Left kidney (tissue), 2 donors: ENCODE results near the gene NCAM1. TPM values are rescaled to one million over a fixed set of nuclear protein-coding genes. Genes with fewer than 3 reads are reported as not detected.

Source experiments
- DNase-seq: peaks from one replicate; pipeline ENCODE4 v3.0.0-alpha.2; 2013
- polyA plus RNA-seq: library from polyadenylated mRNA; unstranded; fragments of 120-200 nt; gene quantifications from one replicate; pipeline ENCODE4 v1.2.1, GENCODE V29; 2013; ENCODE audit not compliant: insufficient read length

The NCAM1 gene
- polyA plus RNA-seq, 1 donor = 87.3 TPM

GRCh38 chr11:113251281-113251680 lies 290.1 kb downstream of the NCAM1 start:
- no peak for DNase-seq

DNA sequence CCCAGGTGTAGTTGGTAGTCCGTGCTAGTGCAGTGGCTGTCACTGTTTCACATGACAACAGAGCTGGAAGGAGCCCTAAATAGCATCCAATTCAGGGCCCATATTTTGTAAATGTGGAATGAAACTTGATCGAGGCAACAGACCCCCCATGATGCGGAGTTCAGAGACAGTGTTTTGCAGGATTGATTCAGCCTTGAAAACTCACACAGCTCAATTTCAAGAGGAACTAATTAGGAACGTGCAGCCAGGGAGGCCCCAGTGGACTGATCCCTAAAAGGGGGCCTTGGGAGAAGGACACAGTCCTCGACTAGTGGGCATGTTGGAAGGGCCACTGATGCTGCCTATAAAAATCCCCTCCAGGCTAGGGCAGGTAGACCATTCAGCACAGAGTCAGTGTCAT lies 292.2 kb downstream of the NCAM1 start:
- DNase-seq = no peak

GRCh38 chr11:113255096-113255495 lies 293.9 kb downstream of the NCAM1 start:
- DNase-seq = no peak

GRCh38 chr11:113255741-113256140 lies 294.5 kb downstream of the NCAM1 start:
- no peak for DNase-seq

DNA sequence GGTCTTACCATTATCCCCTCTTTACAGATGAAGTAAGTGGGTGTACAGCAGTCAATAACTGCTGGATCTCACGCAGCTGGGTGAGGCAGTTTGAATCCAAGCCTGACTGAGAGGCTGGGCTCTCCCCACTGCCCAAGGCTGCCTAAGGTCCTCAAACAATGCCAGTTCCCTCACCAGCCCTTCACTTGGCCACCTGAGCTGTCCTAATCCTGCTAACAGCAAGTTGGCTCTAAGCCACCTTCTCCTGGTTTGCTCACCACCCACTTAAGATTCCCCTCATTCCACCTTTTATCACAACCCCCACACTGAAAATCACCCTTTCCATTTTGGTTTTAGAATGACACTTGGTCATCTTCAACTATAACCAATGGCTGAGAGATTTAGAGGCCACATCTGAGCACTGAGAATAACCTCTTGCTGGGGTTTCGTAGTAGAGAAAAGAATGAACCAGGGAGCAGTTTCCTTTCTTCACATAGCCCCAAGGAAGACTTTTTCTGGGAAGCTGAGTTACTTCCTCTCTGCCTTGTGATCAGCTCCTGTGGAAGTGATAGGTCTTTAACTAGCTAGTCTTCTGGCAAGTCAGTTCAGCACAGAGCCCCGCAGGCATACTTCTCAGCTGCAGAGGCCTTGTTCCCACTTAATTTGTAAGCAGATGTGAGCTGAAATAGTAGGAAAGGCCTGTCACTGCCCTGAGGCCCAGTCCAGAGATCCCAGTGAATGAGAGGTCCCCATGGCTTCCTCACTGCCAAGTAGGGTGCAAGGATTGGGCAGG lies 295.4 kb downstream of the NCAM1 start:
- no peak for DNase-seq

DNA sequence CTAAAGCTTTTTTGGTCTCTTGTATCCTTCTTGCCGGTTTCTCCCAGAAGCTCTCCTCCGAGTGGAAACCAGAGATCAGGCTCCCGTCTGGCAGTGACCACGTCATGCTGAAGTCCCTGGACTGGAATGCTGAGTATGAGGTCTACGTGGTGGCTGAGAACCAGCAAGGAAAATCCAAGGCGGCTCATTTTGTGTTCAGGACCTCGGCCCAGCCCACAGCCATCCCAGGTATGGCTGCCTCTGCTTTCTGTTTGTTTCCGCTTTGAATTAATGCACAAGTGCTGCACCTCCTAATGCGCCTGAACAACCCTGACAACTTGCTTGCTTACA lies 298.8 kb downstream of the NCAM1 start:
- no peak for DNase-seq

- DNase-seq = no peak
Observed at GRCh38 chr11:113260541-113260940, 299.3 kb downstream of the NCAM1 start.

DNA sequence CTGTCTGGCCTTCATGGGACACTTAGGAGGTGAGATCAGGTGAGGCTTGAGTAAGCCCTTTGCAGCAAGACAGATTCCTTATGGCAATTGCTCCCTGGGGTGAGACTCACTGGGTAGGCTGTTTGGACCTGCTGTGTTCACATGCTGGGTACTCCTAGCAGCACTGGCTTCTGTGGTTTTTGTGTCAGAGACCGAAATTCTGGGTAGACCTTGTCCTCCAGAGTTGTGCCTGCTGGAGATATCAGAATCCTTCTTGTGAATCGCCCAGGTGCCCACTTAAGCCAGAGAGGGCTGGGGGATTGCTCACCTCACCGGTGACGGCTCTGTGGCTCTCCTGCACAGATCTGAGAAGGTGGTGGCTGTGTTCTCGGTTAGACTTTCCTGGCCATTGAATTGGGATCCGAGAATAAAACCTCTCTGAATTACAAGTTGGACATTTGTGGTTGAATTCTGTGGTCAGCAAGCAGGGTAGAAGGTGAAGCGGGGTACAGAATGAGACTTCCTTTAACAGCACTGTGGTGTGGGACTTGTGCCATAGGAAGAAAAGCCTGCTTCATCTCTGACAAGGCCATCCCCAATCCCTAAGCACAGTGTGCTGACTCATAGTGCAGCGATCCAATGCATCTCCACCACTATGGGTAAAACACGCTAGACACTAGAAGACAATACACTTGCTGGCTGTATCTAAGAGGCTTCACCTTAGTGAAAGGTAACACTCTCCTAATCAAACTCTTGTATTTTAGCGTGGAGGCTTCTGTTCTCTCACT lies 300.7 kb downstream of the NCAM1 start:
- no peak for DNase-seq

DNA sequence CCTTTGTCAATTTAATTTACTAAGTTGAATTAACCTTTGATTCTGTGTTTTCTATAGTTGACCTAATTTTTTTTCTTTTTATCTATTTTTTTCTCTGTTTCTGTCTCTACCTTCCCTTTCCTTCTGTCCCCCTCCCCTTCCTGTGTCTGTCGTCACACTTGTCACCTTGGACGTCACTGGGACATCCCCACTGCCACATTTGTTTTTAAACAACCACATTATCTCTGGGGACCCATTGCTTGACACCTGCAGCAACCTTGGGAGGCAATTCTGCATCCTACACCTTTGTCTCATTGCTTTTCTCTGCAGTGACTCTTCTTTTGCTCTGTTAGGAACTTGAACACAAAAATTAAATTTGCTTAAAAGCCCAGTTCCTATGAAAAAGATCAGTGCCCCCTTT lies 301.4 kb downstream of the NCAM1 start:
- DNase-seq = no peak

DNA sequence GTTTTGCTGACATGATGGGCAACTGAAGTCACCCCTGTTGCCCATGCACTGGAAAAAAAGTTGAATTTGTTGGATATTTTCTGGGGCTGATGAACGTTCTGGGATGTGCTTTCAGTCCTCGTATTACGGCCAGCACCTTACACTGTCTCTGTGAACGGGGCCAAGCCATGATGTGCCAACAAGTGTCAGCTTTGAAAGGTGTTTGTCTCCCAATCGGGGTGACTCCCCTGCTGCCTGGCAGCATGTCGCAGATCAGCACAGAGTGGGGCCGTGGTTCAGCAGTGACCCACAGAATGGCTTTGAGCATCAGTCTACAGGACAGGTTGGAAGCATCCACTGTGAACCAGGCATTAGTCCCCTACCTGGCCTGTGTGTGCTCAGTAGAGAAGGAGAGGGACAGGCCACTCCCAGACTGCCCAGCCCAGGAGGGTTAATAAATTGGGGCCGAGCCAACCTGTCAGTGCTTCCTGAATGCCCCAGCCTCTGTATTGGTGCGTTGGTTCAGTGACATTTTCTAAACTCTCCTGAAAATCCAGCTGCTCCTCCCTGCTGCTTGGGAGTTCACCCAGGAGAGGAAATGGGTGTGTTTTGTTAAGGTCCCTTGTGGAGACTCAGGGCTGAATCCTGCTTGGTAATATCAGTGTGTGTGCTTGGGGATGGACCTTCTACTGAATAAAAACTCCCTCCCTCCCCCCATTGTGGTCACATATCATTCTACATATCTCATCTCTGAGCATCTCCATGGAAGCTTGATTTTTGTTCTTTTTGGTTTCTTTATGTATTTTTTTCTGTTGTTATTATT lies 302.4 kb downstream of the NCAM1 start:
- no peak for DNase-seq

- no peak for DNase-seq
Observed at GRCh38 chr11:113265362-113265761, 304.1 kb downstream of the NCAM1 start.

- DNase-seq = no peak
Observed at GRCh38 chr11:113267493-113267892, 306.3 kb downstream of the NCAM1 start.

DNA sequence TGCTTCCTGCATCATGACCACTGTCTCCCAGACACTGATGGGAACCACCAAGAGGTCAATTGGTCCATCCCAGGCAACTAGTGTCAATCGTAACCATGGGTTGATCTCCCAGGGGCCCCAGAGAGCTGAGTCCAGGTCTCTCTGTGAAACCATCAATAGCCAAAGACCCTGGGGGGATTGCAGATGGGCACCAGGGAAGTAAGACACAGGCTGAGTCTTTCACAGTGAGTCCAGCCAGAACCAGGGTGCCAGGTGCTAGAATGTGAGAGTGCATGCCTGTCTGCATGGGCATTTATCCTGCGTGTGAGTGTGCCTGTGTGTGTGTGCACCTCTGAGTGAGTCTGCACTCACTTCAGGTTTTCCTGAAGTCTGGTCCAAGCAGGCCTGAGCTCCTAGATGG lies 307.9 kb downstream of the NCAM1 start:
- DNase-seq = no peak

DNA sequence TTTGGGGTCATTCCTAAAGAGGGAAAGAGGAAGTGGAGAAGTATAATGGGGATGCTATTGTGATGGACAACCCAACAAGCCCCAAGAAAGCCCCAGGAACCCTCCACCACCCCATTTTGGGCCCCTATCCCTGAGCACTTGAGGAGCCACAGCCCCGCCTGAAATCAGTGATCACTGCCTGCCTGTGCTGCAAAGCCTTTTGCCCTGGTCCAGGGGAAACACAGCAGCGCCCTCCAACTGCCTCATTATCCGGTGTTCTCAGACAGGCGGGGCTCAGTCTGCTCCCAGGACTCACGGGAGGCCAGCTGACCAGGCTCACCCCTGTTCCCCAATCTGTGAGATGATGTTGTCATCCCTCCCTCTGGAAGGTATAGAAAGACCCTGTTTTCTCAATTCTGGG lies 308.4 kb downstream of the NCAM1 start:
- no peak for DNase-seq

DNA sequence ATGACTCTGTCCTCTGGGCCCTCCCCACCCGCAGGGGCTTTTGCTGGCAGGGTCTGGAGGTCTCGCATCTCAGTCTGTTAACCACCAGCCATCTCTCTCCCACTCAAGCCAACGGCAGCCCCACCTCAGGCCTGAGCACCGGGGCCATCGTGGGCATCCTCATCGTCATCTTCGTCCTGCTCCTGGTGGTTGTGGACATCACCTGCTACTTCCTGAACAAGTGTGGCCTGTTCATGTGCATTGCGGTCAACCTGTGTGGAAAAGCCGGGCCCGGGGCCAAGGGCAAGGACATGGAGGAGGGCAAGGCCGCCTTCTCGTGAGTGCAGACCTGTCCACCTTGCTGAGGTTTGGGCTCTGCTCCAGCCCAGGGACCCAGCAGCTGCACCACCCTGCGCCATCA lies 308.9 kb downstream of the NCAM1 start:
- no peak for DNase-seq

- DNase-seq = no peak
Observed at GRCh38 chr11:113271551-113272245, 310.5 kb downstream of the NCAM1 start.

DNA sequence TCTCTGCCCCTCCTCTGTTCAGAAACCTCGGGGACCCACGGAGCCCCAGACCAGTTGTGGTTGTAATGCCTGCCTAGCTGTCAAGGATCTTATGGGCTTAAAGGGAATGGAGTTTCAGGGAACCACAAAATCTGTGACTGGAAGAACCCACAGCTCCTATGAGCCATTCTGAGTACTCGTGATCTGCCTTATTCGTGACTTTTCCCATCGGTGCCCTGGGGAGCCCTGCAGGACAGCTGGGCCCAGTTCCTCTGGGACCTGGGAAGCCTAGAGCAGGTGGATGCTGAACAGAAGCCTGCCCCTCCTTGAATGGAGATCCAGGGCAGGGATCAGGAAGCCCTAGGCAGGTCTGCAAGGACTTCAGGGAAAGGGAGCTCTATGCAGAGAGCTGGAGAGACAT lies 311.1 kb downstream of the NCAM1 start:
- DNase-seq = no peak

- no peak for DNase-seq
Observed at GRCh38 chr11:113272927-113273615, 311.9 kb downstream of the NCAM1 start.

DNA sequence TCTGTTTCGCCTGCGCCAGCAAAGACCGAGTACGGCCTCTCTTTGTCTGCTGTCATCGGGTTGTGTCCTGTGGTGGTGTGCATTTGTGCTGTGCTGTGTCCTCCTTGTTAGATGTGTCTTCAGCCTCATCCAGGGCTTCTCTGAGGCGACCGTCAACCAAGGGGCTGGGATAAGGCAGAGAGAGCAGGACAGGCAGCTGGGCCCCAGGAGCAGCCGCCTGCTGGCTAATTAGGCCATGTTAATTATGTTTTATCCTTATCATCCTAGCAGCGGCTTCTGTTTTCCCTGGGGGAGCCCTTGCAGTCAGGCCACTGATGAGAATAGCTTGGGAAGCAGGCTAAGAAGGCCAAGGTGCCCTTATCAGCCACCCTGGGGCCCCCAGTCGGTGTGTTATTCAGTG lies 312.5 kb downstream of the NCAM1 start:
- DNase-seq = no peak

- no peak for DNase-seq
Observed at GRCh38 chr11:113274713-113275582, 313.7 kb downstream of the NCAM1 start.

GRCh38 chr11:113275602-113276001 lies 314.4 kb downstream of the NCAM1 start:
- DNase-seq = no peak
